Epithelial cell of prostate (primary cell): ENCODE results near the gene PARD3B.

Experiments
- DNase-seq: peaks from one replicate; pipeline ENCODE4 v3.0.0-alpha.2; 2011; ENCODE audit warnings: low read depth, low spot score
- H3K27ac ChIP-seq: fragments of 450-650 bp; 2 replicates; pipeline ENCODE4 v1.5.1; 2017; ENCODE audit warnings: mild to moderate bottlenecking

Gene PARD3B

DNA sequence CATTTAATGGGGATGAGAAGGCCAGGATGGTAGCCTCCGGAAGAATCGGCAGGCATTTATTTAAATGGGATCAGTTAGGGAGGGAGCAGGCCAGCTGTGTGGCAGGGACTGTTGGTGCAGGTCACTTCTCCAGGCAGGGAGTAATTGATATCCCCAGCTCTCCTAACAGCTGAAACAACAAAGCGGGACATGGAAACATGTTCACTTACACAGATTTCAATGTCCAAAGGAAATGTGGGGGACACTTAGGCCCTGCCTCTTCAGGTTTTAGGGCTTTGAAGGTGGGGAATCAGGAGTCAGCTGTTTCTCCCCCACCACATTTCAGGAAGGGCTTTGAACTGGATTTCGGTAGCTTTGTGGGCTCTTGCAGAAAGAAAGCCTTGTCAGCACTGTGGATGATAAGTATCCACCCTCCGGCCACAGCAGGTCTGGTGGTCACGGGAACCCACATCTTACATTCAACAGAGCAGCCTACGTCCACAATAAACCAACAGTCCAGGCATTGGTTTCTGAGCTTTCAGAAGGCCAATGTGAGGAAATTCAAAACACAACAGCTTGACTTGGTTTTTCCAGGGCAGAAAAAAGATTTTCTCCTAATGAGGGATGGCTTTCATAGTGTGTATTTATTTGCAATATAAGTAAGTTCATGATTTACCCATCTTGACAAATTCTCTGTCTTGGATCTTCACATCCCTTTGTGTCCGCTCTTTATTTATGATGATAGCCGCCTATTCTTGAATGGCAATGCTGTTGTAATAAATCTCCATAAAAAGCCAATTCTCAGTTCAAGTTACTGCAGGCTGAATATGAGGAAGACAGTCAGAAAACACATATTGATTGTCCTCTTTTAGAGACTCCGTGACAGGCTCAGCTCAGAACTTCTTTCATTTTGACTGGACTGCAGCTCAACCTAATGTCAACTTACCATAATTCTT, 1040.4 kb downstream of the PARD3B start:
- no peak overlapping the region for H3K27ac ChIP-seq
- DNase-seq = no peak

DNA sequence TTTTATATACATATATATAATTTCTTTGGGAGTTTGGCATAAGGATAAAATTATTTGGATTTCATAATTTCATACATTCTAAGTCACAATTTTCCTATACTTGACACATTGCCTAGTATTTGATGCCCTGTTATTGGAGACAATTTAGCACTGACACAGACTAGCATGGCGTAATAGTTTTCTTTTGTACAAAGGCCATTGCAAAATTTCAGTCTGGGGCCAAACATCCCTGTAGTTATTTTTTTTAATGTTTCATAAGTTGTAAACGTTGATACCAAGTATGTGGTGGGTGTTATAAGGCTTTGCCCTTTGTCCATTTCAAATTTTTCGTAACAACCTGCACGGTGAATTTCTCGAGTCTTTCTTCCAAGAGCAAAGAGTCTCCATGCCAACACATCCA, 1041.4 kb downstream of the PARD3B start:
- DNase-seq = no peak
- no peak overlapping the region for H3K27ac ChIP-seq

DNA sequence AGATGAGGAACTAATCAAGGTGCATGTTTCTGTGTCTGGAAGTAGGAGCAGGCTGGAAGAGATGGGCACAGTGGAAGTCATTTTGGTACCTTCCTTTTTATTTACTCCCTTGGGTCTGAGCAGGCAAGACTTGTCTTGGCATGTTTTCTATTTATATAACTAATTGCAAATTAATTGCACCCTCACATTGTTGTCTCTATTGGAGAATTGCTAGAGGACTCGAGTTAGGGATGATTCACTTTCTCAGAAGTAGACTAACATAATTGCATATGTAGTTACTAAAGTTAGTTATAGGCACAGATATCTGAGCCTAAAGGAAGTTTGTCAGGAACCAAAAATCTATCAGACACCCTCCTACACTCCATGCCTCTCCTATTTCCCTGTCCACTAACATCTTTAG, 1044.2 kb downstream of the PARD3B start:
- no peak overlapping the region for H3K27ac ChIP-seq
- DNase-seq = no peak

DNA sequence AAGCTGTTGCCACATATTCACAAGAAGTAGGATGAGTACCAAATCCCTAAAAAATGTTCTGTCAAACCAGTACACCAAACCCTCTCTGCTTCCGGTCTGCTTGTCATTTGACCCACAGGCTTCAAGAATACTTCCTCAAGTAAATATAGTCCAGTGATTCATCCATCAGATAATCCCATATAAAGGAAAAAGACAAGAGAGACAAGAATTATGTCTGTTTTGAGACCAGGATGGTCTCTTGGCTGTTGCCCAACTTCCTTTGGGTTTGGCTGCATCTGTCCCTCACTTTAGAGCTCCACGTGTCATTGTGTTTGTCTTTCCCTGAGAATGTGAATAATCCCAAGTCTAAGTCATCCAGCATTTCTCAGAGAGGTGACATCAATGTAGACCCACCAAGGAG, 1045.5 kb downstream of the PARD3B start:
- DNase-seq = no peak
- H3K27ac ChIP-seq = no peak overlapping the region

DNA sequence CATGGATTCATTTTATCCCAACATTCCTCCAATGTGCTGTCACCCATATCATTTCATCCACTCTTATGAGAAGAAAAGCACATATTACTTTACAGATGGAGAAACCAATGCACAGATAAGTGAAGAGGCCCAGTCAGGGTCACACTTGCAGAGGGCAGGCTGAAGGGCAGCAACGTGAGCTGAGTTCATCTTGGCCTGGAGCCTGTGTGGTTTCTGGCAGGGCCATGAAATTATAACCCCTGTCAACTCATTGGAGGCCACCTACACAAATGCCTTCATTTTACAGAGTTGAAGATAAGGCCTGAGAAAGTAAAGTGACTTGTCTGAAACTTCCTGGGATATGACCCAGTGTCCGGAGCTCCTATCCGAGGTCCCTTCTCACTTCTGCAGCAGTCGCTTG, 1048.6 kb downstream of the PARD3B start:
- no peak overlapping the region for H3K27ac ChIP-seq
- DNase-seq = no peak

DNA sequence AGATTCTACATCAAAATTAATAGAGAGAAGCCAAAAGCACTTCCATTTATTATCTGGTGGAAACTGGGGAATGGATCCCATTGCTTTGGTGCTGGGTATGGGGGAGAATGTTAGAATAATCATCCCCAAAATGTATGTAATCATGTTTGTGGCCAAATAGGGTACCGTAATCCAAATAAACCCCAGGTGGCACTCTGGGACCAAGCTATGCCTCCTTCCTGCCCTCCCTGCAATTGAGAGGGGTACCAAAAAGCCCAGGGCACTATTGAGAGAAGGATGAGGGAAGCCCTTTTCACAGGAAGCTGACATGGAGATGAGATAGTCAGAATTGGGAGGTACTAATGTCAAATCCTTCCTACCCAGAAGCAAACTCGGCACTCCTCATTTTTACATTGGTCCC, 1051.3 kb downstream of the PARD3B start:
- DNase-seq = no peak
- no peak overlapping the region for H3K27ac ChIP-seq

DNA sequence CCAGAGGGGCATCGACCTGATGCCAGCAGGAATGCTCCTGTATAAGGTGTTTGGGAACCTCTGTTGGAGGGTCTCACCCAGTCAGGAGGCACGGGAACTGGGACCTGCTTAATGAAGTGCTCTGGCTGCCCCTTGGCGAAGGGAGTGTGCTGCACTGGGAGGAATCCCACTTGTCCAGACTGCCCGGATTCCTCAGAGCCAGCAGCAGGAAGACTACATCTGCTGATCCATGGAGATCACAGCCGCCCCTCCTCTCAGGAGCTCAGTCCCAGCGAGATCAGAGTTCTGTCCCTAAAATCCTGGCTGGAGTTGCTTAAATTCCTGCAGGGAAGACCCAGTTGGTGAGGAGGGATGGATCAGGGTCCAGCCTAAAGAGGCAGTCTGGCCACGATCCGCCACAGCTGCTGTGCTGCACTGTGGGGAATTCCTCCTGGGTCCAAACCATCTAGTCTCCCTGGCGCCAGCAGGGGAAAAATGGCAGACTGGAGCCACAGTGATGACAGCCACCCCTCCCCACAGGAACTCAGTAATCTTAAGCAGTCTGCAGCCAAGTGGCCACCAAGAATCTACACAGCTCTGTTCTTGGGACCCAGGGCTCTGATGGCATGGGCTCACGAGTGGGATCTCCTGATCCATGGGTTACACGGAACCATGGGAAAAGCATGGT, 1060.5 kb downstream of the PARD3B start:
- no peak for DNase-seq
- H3K27ac ChIP-seq = no peak overlapping the region

DNA sequence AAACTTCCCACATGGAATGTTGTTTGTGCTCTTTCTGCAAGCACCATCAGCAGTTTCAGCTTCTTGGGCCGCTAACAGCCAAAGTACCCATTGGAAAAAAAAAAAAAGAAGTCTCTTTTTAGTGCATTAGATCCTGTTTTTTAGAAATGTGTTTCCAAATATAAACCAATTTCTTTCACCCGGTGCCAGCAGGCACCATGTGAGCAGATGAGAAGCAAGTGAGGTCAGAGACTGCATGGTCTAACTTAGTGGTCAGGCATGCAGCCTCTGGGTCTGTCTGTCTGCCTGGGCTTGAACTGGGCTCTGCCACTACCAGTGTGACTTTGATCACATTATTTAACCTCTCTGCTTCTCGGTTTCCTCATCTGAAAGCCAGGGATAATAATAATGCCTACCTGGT, 1061.9 kb downstream of the PARD3B start:
- no peak overlapping the region for H3K27ac ChIP-seq
- no peak for DNase-seq

DNA sequence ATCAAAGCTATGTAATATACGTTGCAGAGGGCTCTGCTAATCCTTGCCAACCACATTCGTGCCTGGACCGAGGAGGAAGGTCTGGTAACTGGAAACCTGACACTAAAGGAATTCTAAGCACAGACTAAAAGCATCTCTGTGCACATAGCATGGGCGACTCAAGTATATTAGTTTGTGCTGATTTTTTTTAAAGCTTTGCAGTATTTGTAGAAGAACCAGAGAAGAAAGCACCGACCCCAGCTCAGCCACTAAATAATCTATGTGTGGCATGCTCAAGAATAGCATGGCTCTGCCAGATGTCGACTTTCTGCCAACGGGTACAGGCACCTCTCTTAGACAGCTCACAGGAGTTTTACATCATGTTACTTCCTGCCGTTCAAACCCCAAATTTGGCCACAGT, 1063.8 kb downstream of the PARD3B start:
- no peak overlapping the region for H3K27ac ChIP-seq
- DNase-seq = no peak

DNA sequence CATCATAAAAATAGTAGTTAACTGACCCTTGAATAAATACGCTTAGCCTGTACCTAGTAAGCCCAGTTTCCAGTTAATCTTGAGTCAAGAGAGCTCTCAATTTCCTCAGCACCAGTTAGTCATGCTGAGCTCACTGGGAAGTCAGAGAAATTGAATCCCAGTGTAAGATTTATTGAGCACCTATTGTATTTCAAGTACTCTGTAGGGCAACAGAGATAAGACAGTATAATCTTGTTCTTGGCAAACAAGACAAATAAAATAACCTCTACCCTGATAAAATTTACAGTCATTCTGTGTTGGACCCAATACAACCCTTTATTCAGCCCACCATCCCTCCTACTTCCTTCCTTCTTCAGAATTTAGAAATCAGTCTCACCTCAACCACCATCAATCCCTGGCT, 1065.2 kb downstream of the PARD3B start:
- no peak overlapping the region for H3K27ac ChIP-seq
- DNase-seq = no peak

DNA sequence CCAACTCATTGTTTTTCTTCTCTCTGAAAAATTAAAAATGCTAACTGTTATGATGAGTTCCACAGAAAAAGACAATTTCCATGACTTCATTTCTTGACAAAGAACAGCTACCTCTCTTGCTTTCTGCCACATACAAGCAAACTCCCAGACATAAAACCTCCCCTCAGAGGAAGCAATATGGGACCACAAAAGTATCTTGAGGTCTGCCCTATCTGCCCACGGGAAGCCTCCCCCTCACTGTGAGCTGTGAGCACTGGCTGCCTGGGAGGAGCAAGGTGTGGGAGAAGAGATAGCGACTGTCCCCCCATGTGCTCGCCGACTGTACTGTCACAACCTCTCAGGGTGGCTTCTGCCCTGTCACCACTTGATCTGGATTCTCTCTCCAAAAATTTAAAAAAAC, 1067.4 kb downstream of the PARD3B start:
- no peak overlapping the region for H3K27ac ChIP-seq
- DNase-seq = no peak

DNA sequence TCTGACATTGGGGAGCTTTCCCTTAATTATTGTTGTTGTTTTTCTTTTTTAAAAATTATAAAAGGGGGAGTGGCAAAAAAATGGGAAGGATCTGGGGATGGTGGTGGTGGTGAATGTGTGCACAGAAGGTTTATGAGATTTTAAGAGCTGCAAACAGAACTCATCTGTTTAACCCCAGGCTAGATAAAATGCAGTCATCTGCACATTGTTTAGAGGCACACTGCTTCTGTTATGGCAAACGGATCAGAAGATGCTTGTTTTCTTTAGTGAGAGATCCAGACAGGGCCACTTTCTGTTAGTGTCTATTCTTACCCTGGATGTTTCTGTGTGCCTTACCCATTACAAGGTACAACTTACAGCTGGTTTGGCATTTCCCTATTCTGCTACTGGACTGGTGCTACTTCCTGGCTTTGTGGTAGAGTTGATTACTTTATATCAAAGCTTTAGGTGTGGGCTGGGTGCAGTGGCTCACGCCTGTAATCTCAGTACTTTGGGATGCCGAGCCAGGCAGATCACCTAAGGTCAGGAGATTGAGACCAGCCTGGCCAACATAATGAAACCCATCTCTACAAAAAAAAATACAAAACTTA, 1068.8 kb downstream of the PARD3B start:
- DNase-seq = no peak
- H3K27ac ChIP-seq = no peak overlapping the region

DNA sequence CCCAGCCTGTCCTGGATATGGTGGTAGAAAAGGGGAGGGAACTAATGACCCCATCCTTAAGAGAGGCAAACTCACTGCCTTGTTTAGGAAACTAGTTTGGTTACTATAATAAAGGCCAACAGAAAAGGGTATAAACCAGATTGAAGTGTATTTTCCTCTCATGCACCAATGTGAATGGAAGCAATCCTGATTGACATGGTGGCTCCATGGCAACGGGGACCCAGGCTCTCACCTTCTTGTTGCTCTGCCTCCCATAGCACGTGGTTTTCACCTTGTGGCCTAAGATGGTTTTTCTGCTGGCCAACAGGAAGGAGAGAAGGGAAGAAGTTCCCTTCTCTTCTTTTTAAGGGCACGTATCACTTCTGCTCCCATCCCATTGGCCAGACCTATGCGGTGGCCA, 1069.7 kb downstream of the PARD3B start:
- DNase-seq = no peak
- H3K27ac ChIP-seq = no peak overlapping the region

DNA sequence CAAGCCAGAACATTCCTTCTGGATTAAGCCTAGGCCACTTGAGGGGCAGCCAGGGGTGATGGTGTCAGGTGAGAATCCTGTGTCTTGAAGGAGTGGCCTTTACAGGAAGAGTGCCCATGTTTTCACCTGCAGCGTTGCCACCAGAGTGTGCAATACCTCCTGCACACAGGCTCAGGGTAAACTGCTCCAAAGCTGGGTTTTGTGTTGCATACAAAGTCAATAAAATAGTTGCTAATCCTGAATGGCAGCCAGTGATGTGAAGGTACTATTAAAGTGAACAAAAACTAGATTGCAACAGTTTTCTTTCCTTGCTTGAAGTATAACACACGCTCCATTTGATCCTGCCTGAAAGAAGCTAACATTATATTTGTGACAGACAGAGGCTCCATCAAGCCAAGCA, 1072.6 kb downstream of the PARD3B start:
- DNase-seq = no peak

DNA sequence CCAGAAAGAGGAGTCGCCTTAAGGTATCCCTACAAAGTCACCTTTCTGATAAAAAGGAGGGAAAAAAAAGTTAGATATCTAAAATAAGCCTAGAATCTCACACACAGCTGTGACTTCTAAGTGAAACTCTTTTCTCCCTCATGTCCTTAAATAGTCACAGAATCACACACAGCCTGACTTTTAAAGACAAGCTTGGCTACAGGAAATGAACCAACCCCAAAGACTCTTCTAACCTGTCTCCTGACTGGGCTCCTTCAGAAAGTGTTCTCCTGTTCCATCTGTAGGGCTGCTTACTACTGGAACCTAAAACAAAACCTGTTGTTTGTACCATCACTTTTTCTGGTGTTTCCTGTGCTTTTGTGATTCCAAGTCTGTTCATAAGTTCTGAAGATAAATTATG, 1074.3 kb downstream of the PARD3B start:
- DNase-seq = no peak

More for the DNA sequence above, 1072.6 kb downstream of the PARD3B start:
- H3K27ac ChIP-seq = no peak overlapping the region

DNA sequence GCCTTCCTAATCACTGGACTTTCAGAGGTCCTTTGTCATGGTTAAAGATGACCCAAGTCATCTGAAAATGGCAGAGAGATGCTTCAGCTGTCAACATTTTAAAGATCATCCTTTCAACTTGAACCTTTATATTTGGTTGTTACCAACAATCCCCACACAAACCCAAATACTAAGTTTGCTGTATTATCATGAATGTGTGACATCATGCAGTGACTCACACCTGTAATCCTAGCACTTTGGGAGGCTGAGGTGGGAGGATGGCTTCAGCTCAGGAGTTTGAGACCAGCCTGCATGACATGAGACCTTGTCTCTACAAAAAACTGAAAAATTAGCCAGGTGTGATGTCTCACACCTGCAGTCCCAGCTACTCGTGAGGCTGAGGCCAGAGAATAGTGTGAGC, 1081.8 kb downstream of the PARD3B start:
- no peak overlapping the region for H3K27ac ChIP-seq
- DNase-seq = no peak

More for the DNA sequence above, 1074.3 kb downstream of the PARD3B start:
- no peak overlapping the region for H3K27ac ChIP-seq

DNA sequence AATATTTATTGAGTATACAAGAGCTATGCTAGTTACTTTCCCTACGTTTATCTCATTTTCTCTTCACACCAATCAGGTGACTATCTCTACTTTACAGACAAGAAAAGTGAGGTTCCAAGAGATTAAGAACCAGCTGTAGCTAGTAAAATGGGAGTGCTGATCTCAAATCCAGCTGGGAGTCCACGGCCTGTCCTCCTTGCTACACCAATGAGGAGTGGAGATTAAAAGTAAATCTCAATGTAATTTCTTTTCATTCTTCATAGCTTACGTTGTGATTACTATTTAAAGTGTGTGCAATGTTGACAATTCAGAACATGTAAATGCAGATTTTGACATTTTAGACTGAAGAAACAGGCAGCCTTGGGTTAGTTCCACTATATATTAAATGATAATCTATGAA, 1083.1 kb downstream of the PARD3B start:
- no peak overlapping the region for H3K27ac ChIP-seq
- no peak for DNase-seq

DNA sequence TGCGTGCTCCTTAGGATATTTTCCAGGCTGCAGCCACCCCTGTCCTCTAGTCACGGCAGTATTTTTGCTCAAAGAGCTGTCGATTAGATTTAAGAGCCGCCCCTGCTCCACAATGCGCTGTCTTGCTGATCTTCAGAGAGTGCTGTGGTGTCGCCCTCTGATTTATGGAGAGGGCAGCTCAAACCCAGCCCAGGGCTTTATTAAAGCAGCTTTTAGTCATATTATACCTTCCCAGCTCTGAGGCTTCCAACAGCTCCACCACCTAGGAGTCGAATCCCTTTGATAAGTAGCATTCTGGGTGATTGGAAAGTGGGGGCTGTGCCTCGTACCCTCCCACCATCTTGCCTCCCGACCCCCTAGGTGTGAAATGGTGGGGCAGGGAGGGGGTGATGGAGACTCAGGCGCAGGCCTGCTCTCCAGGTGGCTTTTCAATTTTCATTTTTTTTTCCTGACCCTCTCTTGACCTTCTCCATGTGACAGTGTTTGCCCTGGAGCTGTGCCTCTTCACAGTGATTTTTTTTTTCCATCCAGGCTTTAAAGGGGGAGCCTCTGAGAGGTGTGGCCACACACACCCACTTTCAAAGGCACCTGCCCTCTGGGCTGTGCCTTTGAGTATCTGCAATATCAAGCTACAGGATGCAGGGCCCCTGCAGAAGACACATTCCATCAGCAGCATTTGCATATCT, 1084.0 kb downstream of the PARD3B start:
- no peak overlapping the region for H3K27ac ChIP-seq
- DNase-seq = no peak

DNA sequence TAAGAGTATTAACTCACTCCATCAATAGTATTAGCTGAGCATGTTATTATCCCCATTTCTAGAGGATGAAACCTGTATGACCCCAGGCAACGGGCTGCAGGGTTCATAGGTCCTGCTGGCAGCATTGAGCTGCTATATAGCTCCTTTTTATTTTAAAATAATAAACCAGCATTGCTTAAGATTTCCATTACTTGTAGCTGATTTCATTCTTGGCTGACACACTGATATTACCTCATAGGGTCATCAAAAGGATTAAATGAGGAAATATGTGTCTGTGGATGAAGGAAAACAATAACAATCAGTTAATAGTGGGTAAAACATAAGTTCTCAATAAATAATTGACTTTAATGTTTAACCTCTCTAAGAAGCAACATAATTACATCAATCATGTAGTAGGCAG, 1088.7 kb downstream of the PARD3B start:
- DNase-seq = no peak
- no peak overlapping the region for H3K27ac ChIP-seq

DNA sequence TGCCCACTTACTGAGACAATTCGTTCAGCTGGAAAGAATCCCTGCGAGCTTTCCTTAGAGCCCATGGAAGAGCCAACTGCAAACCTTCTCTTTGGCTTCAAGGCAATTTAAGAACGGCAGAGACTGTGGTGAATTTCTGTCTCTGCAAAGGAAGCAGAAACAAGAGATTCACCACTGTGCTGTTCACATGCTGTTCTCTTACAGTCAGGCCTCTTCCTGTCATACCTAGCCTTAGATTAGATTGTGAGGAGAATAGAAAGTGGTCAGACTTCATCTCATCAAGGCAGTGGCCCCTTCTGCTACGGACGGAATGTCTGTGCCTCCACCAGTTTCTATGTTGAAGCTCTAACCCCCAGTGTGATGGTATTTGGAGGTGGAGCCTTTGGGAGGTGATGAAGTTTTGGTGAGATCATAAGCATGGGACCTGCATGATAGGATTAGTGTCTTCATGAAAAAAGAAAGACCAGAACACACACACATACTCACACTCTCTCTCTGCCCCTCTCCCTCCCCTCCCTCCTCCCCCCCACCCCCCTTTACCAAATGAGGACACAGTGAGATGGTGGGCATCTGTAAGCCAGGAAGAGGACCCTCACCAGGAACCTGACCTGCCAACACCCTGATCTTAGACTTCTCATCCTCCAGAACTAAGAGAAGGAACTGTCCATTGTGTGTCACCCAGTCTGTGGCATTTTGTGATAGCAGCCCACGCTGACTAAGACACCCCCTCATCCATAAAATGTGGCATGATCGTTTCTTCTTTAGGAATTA, 1091.5 kb downstream of the PARD3B start:
- DNase-seq = no peak
- H3K27ac ChIP-seq = no peak overlapping the region
